Measurements from ENCODE around the gene CFAP45. TPM values are rescaled to one million over a fixed set of nuclear protein-coding genes. Genes with fewer than 3 reads are reported as not detected.

CFAP45 gene
- total and polyA plus RNA-seq, 2 of the 8 experiments (the other 6 are each of a cell fraction or from before 2014, with no cell fraction given), result 0.05 TPM; not detected in 1

DNA sequence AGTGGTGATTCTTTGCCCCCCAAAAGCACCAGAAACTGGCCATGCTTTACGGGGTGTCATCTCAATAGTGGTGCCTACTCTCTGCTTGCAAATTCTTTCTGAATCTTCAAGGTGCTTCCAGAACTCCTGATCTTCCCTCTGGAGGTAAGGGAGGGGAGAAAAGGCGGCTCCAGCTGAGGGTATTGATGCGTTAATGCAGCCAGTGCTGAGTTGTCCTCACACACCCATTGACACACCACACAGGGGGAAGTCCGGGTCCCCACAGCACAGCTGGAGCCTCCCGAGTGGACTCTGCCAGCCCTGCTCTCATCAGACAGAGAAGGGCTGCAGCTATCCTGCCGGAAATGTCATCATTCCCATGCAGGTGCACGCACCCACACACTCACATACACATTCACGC lies 38.7 kb downstream of the CFAP45 start:
- Histone ChIP-seq H4K5ac (ENCODE audit: insufficient read length, low read depth, low read length) (no peak overlapping the region), H3K14ac (ENCODE audit: insufficient read length) (no peak overlapping the region), H2BK5ac (ENCODE audit: low read depth, low read length) (0 out of 2 replicates have a peak overlapping the region, but pooled peaks have one; percentile 35), H3K27me3 (replicated peaks in 1 of 4; ENCODE audit: control insufficient read depth in 3 of 4, extremely low read depth in 1 of 4, insufficient read depth in 3 of 4, low read length in 3 of 4) (peaks cover 0 to 3% (median 1%) of the 10 kb centered on the region in 4 experiments; a peak in 4 of 7 replicates), H4K8ac (ENCODE audit: extremely low read depth, insufficient read depth, low read length) (no peak overlapping the region), H4K20me1 (replicated peaks in 1 of 2; ENCODE audit: control insufficient read depth in 1 of 2, insufficient read depth in 2 of 2, low read length in 2 of 2) (no peaks in the 10 kb centered on the region), H2AK5ac (ENCODE audit: low read depth, low read length) (no peak overlapping the region), H3K4me3 (ENCODE audit: extremely low read depth in 1 of 4, insufficient read depth in 2 of 4, low read depth in 3 of 4, low read length in 4 of 4) (no peak overlapping the region), H3K36me3 (ENCODE audit: control insufficient read depth in 2 of 4, insufficient read depth in 4 of 4, low read length in 3 of 4) (no peaks in the 10 kb centered on the region), H3K23ac (ENCODE audit: insufficient read length) (no peak overlapping the region), H3K9me3 (ENCODE audit: insufficient read depth in 2 of 2, low read depth in 1 of 2, low read length in 1 of 2) (no peaks in the 10 kb centered on the region), H3K27ac (ENCODE audit: low read depth, low read length) (no peak overlapping the region), H2BK15ac (ENCODE audit: low read length) (no peak overlapping the region), H3K18ac (ENCODE audit: extremely low read depth, low read length) (no peak overlapping the region), H3K56ac (replicated peaks; ENCODE audit: insufficient read length, low read depth, low read length) (no peak overlapping the region), H3K23me2 (ENCODE audit: low read depth, low read length) (no peaks in the 10 kb centered on the region), H3K79me2 (ENCODE audit: control insufficient read depth in 1 of 2, insufficient read depth in 2 of 2, low read length in 2 of 2) (no peaks in the 10 kb centered on the region), H2BK120ac (replicated peaks; ENCODE audit: low read depth, low read length) (no peak overlapping the region), H3K4me1 (replicated peaks in 1 of 4; ENCODE audit: control insufficient read depth in 3 of 4, insufficient read depth in 4 of 4, low read length in 3 of 4) (peaks cover 0 to 2% (median 0%) of the 10 kb centered on the region in 4 experiments; a peak in 2 of 7 replicates), H3K4me2 (ENCODE audit: insufficient read depth in 1 of 2, low read depth in 2 of 2, low read length in 2 of 2) (no peak overlapping the region), H3K79me1 (ENCODE audit: low read depth, low read length) (no peaks in the 10 kb centered on the region), H3K4ac (replicated peaks; ENCODE audit: insufficient read length, low read depth, low read length) (no peak overlapping the region), H2AFZ (ENCODE audit: low read length) (no peak overlapping the region), H2BK12ac (ENCODE audit: low read depth, low read length) (no peak overlapping the region; the same call in 1 of the 2 replicates), H4K91ac (replicated peaks; ENCODE audit: insufficient read length, low read length) (no peak overlapping the region), H3K9ac (replicated peaks in 1 of 4; ENCODE audit: extremely low read depth in 1 of 4, low read depth in 3 of 4, low read length in 3 of 4) (no peak overlapping the region), H2BK20ac (ENCODE audit: low read length) (no peak overlapping the region)
- POLR2A ChIA-PET (ENCODE audit: partially characterized antibody), result no interaction called here
- CTCF ChIA-PET (ENCODE audit: partially characterized antibody), result interaction anchor here (1.0 to 14.8 kb wide), 5 partner anchors 10 to 146 kb away, joined by 3 to 111 read pairs (median 10); no protein-coding TSS in a partner anchor
- WGBS, 2 experiments (ENCODE audit: extremely low coverage in 1 of 2, insufficient coverage in 1 of 2, insufficient read length in 1 of 2, insufficient replicate concordance in 2 of 2, low coverage in 1 of 2, low lambda C conversion rate in 2 of 2, missing lambda C conversion rate in 1 of 2), result 77% methylated on average over 8 of the region's 8 CpGs; no CpG with 5 or more reads in 1 of the 2 experiments
- DNase-seq (ENCODE audit: low read depth in 1 of 2, low spot score in 2 of 2) (no peak), FAIRE-seq (no peak)
- TF ChIP-seq CEBPB (IDR thresholded peaks at IDR 0.05; ENCODE audit: low read depth, low read length), result no peak
- TF ChIP-seq NANOG (IDR thresholded peaks at IDR 0.05; ENCODE audit: insufficient read depth, low read depth, low read length, poor library complexity, severe bottlenecking), result no peak
- TF ChIP-seq HDAC2 (IDR thresholded peaks at IDR 0.05; ENCODE audit: borderline replicate concordance in 1 of 2, low read depth in 2 of 2, low read length in 2 of 2), result no peak
- TF ChIP-seq GTF2F1 (IDR thresholded peaks at IDR 0.05; ENCODE audit: borderline replicate concordance, low read depth, low read length), result no peak
- no peak for TF ChIP-seq HDAC6 (IDR thresholded peaks at IDR 0.05; ENCODE audit: low read depth, low read length)
- TF ChIP-seq, protein P1, sequence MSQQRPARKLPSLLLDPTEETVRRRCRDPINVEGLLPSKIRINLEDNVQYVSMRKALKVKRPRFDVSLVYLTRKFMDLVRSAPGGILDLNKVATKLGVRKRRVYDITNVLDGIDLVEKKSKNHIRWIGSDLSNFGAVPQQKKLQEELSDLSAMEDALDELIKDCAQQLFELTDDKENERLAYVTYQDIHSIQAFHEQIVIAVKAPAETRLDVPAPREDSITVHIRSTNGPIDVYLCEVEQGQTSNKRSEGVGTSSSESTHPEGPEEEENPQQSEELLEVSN (IDR thresholded peaks at IDR 0.05), result no peak
- TF ChIP-seq NRF1 (IDR thresholded peaks at IDR 0.05; ENCODE audit: low read depth, low read length), result no peak
- TF ChIP-seq POLR2A (IDR thresholded peaks at IDR 0.05; ENCODE audit: control extremely low read depth in 1 of 2, low read depth in 2 of 2, low read length in 2 of 2), result no peak
- no peak for TF ChIP-seq SUZ12 (IDR thresholded peaks at IDR 0.05; ENCODE audit: low read length)
- no peak for TF ChIP-seq PHF8 (conservative IDR thresholded peaks at IDR 0.05; ENCODE audit: low read depth, low read length)
- TF ChIP-seq JUND (IDR thresholded peaks at IDR 0.05; ENCODE audit: low read length), result no peak
- TF ChIP-seq YY1 (IDR thresholded peaks at IDR 0.05; ENCODE audit: low read depth, low read length), result no peak
- TF ChIP-seq CHD2 (IDR thresholded peaks at IDR 0.05; ENCODE audit: low read length), result no peak

Data from H1 (cell line).